ENCODE data around the gene HTRA1.

DNA sequence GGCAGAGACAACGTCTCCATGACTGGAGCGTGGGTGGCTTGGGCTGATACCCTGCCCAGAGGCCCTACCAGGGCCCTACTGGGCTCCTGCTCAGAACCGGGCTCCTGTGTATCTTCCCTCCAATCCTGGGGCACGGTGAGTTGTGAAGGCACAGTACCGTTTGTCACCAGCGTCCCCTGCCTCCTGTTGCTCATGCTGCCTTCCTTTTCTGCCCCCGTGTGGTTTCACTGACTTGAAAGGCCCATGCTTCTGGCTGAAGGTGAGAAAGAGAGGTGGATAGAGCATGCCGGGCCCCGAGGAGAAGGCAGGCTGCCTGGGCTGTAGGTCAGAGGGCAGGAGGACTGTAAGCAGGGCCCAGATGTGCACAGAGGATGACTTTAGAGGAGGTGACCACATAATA is 90.1 kb downstream of the HTRA1 start:
- TF ChIP-seq, protein P1, sequence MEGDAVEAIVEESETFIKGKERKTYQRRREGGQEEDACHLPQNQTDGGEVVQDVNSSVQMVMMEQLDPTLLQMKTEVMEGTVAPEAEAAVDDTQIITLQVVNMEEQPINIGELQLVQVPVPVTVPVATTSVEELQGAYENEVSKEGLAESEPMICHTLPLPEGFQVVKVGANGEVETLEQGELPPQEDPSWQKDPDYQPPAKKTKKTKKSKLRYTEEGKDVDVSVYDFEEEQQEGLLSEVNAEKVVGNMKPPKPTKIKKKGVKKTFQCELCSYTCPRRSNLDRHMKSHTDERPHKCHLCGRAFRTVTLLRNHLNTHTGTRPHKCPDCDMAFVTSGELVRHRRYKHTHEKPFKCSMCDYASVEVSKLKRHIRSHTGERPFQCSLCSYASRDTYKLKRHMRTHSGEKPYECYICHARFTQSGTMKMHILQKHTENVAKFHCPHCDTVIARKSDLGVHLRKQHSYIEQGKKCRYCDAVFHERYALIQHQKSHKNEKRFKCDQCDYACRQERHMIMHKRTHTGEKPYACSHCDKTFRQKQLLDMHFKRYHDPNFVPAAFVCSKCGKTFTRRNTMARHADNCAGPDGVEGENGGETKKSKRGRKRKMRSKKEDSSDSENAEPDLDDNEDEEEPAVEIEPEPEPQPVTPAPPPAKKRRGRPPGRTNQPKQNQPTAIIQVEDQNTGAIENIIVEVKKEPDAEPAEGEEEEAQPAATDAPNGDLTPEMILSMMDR (IDR thresholded peaks at IDR 0.05) = no peak
- TF ChIP-seq POLR2A (IDR thresholded peaks at IDR 0.05) = no peak
